GM12865 (cell line): Measurements from ENCODE around the gene APMAP.

ENCODE experiments used
- DNase-seq: peaks from one replicate; pipeline ENCODE4 v3.0.0; 2010; ENCODE audit warnings: low read depth
- H3K4me3 ChIP-seq: 2 replicates; pipeline ENCODE4 v1.5.1; 2011; ENCODE audit warnings: mild to moderate bottlenecking, low read depth, low read length, control low read depth
- CTCF ChIP-seq: IDR thresholded peaks from 2 replicates; pipeline ENCODE4 v1.5.1; 2011; ENCODE audit warnings: low read length, control low read depth, low read depth, inconsistent platforms; ENCODE audit not compliant: insufficient read depth; ENCODE audit errors: missing control alignments

Gene APMAP

GRCh38 chr20:24937579-24937978 is 55.0 kb downstream of the APMAP start:
- DNase-seq: no peak
- no peak overlapping the region for H3K4me3 ChIP-seq
- TF ChIP-seq CTCF: no peak

DNA sequence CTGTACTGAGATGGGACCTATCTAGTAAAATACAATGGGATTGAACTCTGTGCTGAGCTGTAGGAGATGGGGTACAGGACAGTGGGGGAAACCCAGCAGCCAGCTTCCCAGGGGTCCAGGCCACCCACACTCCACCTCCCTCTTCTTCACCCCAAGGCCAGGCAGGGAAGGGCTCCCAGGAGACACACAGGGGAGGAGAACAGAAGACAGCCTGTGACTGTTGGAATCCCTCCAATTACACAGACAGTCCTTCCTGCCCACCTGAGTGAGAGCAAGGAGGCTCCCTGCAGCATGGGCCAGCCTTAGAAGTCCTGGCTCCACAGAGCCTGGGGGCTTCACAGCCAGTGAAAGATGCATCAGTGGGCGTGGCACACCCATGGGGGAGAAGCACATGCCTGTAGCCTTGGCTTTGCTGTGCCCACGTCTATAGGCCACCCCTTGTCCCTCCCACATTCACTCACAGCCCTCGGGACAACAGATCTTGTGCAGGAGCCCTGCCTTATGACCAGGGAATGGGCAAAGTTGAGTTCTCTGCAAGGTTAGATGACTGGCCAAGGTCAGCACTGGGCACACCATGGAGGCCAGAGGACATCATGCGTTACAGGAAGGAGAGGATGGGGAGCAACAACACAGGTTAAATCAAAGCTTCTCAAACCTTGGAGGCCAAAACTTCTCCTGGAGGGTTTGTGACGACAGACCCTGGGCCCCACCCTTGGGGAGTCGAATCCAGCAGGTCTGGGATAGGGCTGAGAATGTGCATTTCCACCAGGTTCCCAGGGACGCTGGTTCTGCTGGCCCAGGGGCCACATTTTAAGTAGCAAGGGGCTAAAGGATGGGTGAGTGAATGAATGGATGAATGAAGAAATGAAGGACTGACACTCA is 55.8 kb downstream of the APMAP start:
- H3K4me3 ChIP-seq: no peak overlapping the region
- no peak for DNase-seq
- TF ChIP-seq CTCF: no peak

GRCh38 chr20:24935766-24936525 is 56.6 kb downstream of the APMAP start:
- no peak overlapping the region for H3K4me3 ChIP-seq
- no peak for TF ChIP-seq CTCF

DNA sequence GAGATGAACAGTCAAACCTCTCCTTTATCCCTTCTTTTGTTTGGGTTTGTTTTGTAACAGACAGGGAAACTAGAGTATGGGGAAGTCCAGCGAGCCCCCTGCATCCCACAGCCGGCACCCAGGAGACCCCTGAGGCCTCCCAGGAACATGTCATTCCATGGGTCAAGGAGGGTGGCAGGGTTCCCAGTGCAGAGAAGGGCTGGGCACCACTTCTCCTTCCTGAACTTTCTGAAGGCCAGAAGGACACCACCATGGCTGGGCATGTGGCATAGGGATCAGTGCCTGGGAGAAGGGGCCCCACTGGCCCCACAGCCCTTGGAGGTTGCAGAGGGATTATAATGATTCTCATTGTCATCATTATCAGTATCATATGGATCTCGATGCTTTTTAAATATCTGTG is 57.4 kb downstream of the APMAP start:
- no peak for TF ChIP-seq CTCF
- no peak for DNase-seq
- H3K4me3 ChIP-seq: no peak overlapping the region

More at GRCh38 chr20:24935766-24936525, 56.6 kb downstream of the APMAP start:
- DNase-seq: no peak

DNA sequence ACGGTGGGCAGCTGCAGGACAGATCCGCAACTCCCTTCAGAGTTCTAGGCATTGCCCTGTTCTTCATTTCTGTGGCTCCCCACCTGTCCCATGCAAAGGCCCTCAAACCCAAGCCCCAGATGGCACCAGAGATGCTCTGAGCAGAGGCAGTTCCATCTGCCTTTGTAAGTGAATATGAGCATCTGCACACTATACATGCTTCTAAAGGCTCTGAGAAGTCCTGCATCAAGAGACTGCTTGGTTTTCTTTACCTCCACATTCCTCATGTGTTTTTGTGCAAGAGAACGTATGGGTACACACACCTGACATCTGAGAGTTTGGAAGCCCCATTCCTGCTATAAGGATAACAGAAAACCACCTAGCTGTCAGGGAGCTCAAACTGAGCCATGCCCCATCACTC is 57.8 kb downstream of the APMAP start:
- no peak for DNase-seq
- TF ChIP-seq CTCF: no peak
- H3K4me3 ChIP-seq: no peak overlapping the region

DNA sequence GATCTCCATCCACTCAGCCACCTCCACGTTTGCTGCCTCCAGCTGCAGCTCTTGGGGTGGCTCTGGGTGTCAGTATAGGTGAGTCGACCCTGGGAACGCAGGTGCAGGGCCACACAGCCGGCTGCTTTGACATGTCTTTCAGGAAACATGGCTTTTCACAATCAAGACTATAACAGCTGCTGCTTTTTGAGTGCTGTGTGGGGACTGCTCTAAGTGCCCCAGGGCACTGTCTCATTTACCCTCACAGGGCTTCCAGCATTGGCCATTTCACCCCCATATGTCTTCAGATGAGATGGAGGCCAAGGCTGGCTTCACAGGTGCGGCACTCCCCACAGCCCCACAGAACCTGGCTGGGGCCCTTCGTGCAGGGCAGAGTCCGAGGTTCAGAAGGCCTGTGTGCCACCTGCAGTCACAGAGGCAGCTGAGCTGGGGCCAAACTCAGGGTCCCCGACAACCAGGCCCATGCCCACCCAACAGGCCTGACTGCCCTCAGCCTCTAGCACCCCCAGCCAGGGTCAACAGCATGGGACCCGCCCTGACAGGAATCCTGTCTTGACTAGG is 58.4 kb downstream of the APMAP start:
- no peak for DNase-seq
- TF ChIP-seq CTCF: no peak
- H3K4me3 ChIP-seq: no peak overlapping the region
